WERI-Rb-1 (cell line): Measurements from ENCODE around the gene ALLC.

Experiments
- DNase-seq: peaks from one replicate; pipeline ENCODE4 v3.0.0-alpha.2; 2020
- H3K27ac ChIP-seq: fragments of 250-450 bp; sonication (Bioruptor Pico); 2 replicates; pipeline ENCODE4 v1.5.1; 2020; ENCODE audit warnings: mild to moderate bottlenecking, moderate library complexity
- H3K27me3 ChIP-seq: fragments of 250-450 bp; sonication (Bioruptor Pico); 2 replicates; pipeline ENCODE4 v1.5.1; 2021; ENCODE audit warnings: mild to moderate bottlenecking, low read depth, moderate library complexity; ENCODE audit not compliant: insufficient read depth, severe bottlenecking
- H3K36me3 ChIP-seq: fragments of 250-450 bp; sonication (Bioruptor Pico); 2 replicates; pipeline ENCODE4 v1.5.1; 2020; ENCODE audit warnings: mild to moderate bottlenecking, moderate library complexity
- H3K4me3 ChIP-seq: 2 replicates; pipeline ENCODE4 v1.5.1; 2011; ENCODE audit warnings: low read depth, mild to moderate bottlenecking, control low read depth, low read length
- H3K9me3 ChIP-seq: fragments of 250-450 bp; sonication (Bioruptor Pico); 2 replicates; pipeline ENCODE4 v1.5.1; 2021; ENCODE audit warnings: mild to moderate bottlenecking, moderate library complexity; ENCODE audit not compliant: severe bottlenecking
- TF ChIP-seq, protein P1 (sequence below): IDR thresholded peaks from 2 replicates; pipeline ENCODE4 v1.5.1; 2011; ENCODE audit warnings: low read depth, mild to moderate bottlenecking, control low read depth, inconsistent platforms, low read length

ALLC gene

DNA sequence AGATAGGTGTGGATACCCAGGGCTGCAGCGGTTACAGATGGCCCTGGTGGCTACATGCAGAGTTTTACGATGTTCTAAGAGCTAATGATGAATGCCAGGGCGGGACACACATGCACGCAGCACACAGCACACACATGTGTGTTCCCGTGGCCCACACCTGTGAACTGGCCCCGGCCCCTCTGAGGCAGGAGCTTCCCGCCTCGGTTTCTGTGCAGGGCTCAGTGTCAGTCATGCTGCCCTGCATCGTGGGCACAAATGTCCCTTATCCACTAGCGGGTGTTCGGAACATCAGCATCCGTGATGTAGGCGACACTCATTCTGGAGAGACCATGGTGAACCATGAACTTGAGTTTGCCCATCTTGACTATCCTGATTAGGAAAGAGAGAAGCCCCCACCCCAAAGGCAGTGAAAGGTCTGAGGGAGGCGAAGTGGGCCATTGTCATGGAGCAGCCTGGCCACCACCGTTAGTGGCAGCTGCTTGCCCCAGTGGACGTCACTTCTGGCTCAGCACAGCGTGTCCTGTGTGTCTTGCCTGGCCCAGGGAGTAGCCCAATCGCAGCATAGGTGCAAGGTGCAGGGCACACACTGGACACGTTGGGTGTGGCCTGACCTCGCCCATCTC lies 89.1 kb downstream of the ALLC start:
- TF ChIP-seq, protein P1, sequence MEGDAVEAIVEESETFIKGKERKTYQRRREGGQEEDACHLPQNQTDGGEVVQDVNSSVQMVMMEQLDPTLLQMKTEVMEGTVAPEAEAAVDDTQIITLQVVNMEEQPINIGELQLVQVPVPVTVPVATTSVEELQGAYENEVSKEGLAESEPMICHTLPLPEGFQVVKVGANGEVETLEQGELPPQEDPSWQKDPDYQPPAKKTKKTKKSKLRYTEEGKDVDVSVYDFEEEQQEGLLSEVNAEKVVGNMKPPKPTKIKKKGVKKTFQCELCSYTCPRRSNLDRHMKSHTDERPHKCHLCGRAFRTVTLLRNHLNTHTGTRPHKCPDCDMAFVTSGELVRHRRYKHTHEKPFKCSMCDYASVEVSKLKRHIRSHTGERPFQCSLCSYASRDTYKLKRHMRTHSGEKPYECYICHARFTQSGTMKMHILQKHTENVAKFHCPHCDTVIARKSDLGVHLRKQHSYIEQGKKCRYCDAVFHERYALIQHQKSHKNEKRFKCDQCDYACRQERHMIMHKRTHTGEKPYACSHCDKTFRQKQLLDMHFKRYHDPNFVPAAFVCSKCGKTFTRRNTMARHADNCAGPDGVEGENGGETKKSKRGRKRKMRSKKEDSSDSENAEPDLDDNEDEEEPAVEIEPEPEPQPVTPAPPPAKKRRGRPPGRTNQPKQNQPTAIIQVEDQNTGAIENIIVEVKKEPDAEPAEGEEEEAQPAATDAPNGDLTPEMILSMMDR, result no peak
- Histone ChIP-seq H3K27me3 (no peaks in the 10 kb centered on the region), H3K9me3 (no peaks in the 10 kb centered on the region), H3K27ac (no peak overlapping the region), H3K4me3 (no peak overlapping the region), H3K36me3 (no peaks in the 10 kb centered on the region)
- no peak for DNase-seq

DNA sequence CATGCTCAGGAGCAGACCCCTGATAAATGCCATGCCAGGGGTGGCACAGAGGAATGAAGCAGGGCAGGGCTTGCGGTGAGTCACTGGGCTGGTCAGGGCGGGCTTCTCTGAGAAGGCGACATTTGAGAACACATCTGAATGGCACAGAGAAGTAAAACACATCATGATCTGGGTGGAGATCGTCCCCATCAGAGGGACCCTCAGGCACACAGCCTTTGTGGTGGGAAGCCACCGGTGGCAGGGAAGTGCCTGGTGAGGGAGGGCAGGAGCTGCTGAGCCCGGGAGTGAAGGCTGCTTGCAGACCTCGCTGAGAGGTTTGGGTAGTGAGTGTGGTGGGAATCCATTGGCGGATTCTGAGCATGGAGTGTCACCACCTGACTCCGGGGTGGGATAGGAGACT lies 89.8 kb downstream of the ALLC start:
- no peak overlapping the region for H3K27ac ChIP-seq
- TF ChIP-seq, protein P1, result no peak
- no peak for DNase-seq

DNA sequence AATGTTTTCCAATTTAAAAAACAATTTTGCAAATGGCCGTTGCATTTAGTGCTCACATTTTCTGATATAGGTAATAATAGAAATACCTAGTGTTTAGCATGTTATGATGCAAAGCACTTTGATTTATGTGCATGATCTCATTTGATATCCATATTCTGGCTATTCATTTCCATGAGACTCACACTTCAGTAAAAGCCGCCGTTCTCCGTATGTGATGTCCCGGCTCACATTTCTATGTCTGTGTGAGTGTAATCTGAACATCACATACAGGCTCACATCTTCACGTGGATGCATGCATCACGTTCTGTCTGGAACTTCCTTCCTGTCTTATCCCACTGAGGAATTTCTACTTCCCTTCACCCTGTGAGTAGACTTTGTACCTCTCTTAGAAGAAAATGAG lies 91.2 kb downstream of the ALLC start:
- H3K27me3 ChIP-seq, result no peaks in the 10 kb centered on the region
- TF ChIP-seq, protein P1, result no peak
- no peaks in the 10 kb centered on the region for H3K36me3 ChIP-seq
- no peaks in the 10 kb centered on the region for H3K9me3 ChIP-seq
- no peak overlapping the region for H3K4me3 ChIP-seq
- DNase-seq, result no peak
- no peak overlapping the region for H3K27ac ChIP-seq

More for the DNA sequence above, 89.8 kb downstream of the ALLC start:
- Histone ChIP-seq H3K4me3 (no peak overlapping the region), H3K27me3 (no peaks in the 10 kb centered on the region), H3K9me3 (no peaks in the 10 kb centered on the region), H3K36me3 (no peaks in the 10 kb centered on the region)

DNA sequence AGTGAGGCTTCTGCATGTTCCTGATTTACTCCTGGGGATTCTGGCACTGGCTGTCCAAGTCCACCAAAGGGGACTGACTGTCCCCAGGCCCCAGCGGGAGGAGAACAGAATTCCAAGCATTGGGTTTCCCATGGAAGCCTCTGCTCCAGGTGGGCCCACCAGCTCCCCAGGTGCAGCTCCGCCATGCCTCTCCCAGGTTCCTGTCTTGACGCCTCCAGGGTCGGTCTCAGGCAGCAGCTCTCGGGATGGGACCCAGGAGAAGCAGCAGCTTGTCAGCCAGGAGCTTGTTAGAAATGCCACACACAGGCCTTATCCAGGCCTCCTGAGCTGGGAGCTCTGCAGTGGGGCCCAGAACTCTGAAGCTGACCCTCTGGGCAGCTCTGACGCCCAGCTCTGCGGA lies 93.3 kb downstream of the ALLC start:
- Histone ChIP-seq H3K27ac (no peak overlapping the region), H3K4me3 (no peak overlapping the region), H3K9me3 (no peaks in the 10 kb centered on the region), H3K36me3 (no peaks in the 10 kb centered on the region), H3K27me3 (no peaks in the 10 kb centered on the region)
- TF ChIP-seq, protein P1, result no peak
- no peak for DNase-seq

DNA sequence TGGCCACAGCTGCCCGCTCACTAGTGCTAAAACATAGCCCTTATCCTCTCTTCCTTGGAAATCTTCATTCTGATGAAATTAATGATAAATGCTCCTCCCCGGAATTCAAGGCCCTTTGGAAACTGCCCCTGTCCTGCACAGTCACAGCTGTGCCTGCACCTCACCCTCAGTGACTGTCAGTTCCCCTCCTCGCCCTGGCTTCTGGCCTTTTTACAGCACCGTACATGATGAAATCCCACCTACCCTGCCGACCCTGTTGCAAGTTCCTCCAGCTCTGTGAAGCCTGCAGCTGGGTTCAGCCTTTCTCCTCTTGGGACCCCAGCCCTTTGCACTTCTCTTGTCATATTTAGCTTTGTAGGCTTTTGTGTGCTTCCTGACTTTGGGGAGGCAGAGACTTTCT lies 93.8 kb downstream of the ALLC start:
- Histone ChIP-seq H3K27ac (no peak overlapping the region), H3K4me3 (no peak overlapping the region), H3K36me3 (no peaks in the 10 kb centered on the region), H3K9me3 (no peaks in the 10 kb centered on the region), H3K27me3 (no peaks in the 10 kb centered on the region)
- DNase-seq, result no peak
- TF ChIP-seq, protein P1, result no peak
